ENCODE data around the gene OLIG1. TPM values are rescaled to one million over a fixed set of nuclear protein-coding genes. Genes with fewer than 3 reads are reported as not detected.

The OLIG1 gene
- polyA plus RNA-seq, 1 experiment: not detected

- ChIA-PET POLR2A (no interaction called here), CTCF (interaction anchor here (1.7 kb wide), 1 partner anchor 9 kb away, joined by 5 read pairs; no protein-coding TSS in a partner anchor)
- no peak for DNase-seq (ENCODE audit: low read depth)
- H3K36me3 ChIP-seq (ENCODE audit: control insufficient read depth, insufficient read depth, low read length): no peaks in the 10 kb centered on the region
- H3K27me3 ChIP-seq (ENCODE audit: control insufficient read depth, insufficient read depth, low read length): peaks cover 32% of the 10 kb centered on the region
- no peak for TF ChIP-seq CTCF (IDR thresholded peaks at IDR 0.05; ENCODE audit: insufficient read depth, low read depth, low read length)
- H3K4me3 ChIP-seq (ENCODE audit: low read depth, low read length): no peak overlapping the region
Observed at GRCh38 chr21:33109574-33110339, 39.8 kb downstream of the OLIG1 start.

- DNase-seq (ENCODE audit: low read depth): no peak
- ChIA-PET POLR2A (no interaction called here), CTCF (no interaction called here)
- no peak for TF ChIP-seq CTCF (IDR thresholded peaks at IDR 0.05; ENCODE audit: insufficient read depth, low read depth, low read length)
- Histone ChIP-seq H3K4me3 (ENCODE audit: low read depth, low read length) (no peak overlapping the region), H3K36me3 (ENCODE audit: control insufficient read depth, insufficient read depth, low read length) (no peaks in the 10 kb centered on the region), H3K27me3 (ENCODE audit: control insufficient read depth, insufficient read depth, low read length) (peaks cover 33% of the 10 kb centered on the region)
Observed at GRCh38 chr21:33110340-33110715, 40.4 kb downstream of the OLIG1 start.

GRCh38 chr21:33111577-33111976 is 41.6 kb downstream of the OLIG1 start:
- H3K27me3 ChIP-seq (ENCODE audit: control insufficient read depth, insufficient read depth, low read length): peaks cover 43% of the 10 kb centered on the region
- no peak for TF ChIP-seq CTCF (IDR thresholded peaks at IDR 0.05; ENCODE audit: insufficient read depth, low read depth, low read length)
- H3K36me3 ChIP-seq (ENCODE audit: control insufficient read depth, insufficient read depth, low read length): no peaks in the 10 kb centered on the region
- ChIA-PET POLR2A (no interaction called here), CTCF (interaction anchor here (1.0 kb wide), 1 partner anchor 18 kb away, joined by 3 read pairs; no protein-coding TSS in a partner anchor)
- no peak overlapping the region for H3K4me3 ChIP-seq (ENCODE audit: low read depth, low read length)
- no peak for DNase-seq (ENCODE audit: low read depth)

GRCh38 chr21:33112151-33112550 is 42.2 kb downstream of the OLIG1 start:
- Histone ChIP-seq H3K27me3 (ENCODE audit: control insufficient read depth, insufficient read depth, low read length) (peaks cover 45% of the 10 kb centered on the region), H3K4me3 (ENCODE audit: low read depth, low read length) (no peak overlapping the region), H3K36me3 (ENCODE audit: control insufficient read depth, insufficient read depth, low read length) (no peaks in the 10 kb centered on the region)
- CTCF ChIA-PET: interaction anchor here (1.0 kb wide), 1 partner anchor 19 kb away, joined by 3 read pairs; no protein-coding TSS in a partner anchor
- POLR2A ChIA-PET: no interaction called here
- no peak for DNase-seq (ENCODE audit: low read depth)
- TF ChIP-seq CTCF (IDR thresholded peaks at IDR 0.05; ENCODE audit: insufficient read depth, low read depth, low read length): no peak

- H3K27me3 ChIP-seq (ENCODE audit: control insufficient read depth, insufficient read depth, low read length): peaks cover 47% of the 10 kb centered on the region
- CTCF ChIA-PET: interaction anchor here (0.7 kb wide), 1 partner anchor 929 kb away, joined by 3 read pairs; no protein-coding TSS in a partner anchor
- TF ChIP-seq CTCF (IDR thresholded peaks at IDR 0.05; ENCODE audit: insufficient read depth, low read depth, low read length): no peak
- no peaks in the 10 kb centered on the region for H3K36me3 ChIP-seq (ENCODE audit: control insufficient read depth, insufficient read depth, low read length)
- H3K4me3 ChIP-seq (ENCODE audit: low read depth, low read length): no peak overlapping the region
- no peak for DNase-seq (ENCODE audit: low read depth)
- POLR2A ChIA-PET: no interaction called here
Observed at GRCh38 chr21:33112681-33113080, 42.7 kb downstream of the OLIG1 start.
